Measurements from ENCODE around the gene ZNF827. TPM values are rescaled to one million over a fixed set of nuclear protein-coding genes. Genes with fewer than 3 reads are reported as not detected.

Gene ZNF827
- total and polyA plus RNA-seq, 2 experiments from 2014 or later = 20.3 to 33.1 TPM

DNA sequence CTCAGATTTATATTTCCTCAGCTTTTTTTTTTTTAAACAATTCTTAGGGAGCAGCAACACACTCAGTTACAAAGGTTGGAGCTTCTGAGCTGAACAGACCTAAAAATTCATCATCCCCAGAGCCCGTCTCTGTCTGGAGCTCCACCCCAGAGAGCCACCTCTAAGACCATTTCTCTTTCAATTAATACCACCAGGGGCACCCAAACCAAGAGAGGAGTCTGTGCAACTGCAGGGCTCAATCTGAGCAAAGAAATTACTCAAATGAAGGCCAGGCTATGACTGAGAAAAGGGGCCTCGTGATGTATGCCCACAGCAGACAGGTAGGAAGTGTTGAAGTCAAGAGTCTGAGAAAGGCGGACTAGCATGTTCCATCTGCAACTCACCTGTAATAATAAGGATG is 163.2 kb downstream of the ZNF827 start (continued):
- peak in 1 of 2 experiments; percentile 23; a peak in 2 of 4 replicates for TF ChIP-seq CTCF (conservative IDR thresholded peaks at IDR 0.05; ENCODE audit: low read depth in 2 of 2)

- no peak overlapping the region for H3K4me3 Mint-ChIP-seq
- Histone ChIP-seq H3K4me1 (ENCODE audit: insufficient read depth) (no peaks in the 10 kb centered on the region; the same call in none of the 2 replicates), H2AFZ (no peak overlapping the region), H4K20me1 (replicated peaks; ENCODE audit: insufficient read depth) (no peaks in the 10 kb centered on the region), H3K9me2 (ENCODE audit: insufficient read depth) (no peaks in the 10 kb centered on the region), H3K4me2 (no peak overlapping the region), H3K36me3 (ENCODE audit: insufficient read depth) (peaks cover 15% of the 10 kb centered on the region), H3K27me3 (ENCODE audit: insufficient read depth) (no peaks in the 10 kb centered on the region), H3F3A (replicated peaks; ENCODE audit: low read depth) (no peaks in the 10 kb centered on the region), H3K4me3 (no peak overlapping the region), H3K27ac (ENCODE audit: low read depth) (no peak overlapping the region), H3K79me2 (replicated peaks; ENCODE audit: insufficient read depth) (no peaks in the 10 kb centered on the region)
- H3K27ac Mint-ChIP-seq = 0 out of 2 replicates have a peak overlapping the region, but pooled peaks have one; percentile 6
- peaks cover 1% of the 10 kb centered on the region for H3K27me3 Mint-ChIP-seq (ENCODE audit: insufficient read depth, low read depth, poor library complexity)
- H3K9me3 Mint-ChIP-seq = no peaks in the 10 kb centered on the region
- DNase-seq (ENCODE audit: low spot score) = no peak
- ATAC-seq = no peak
- peaks cover 47% of the 10 kb centered on the region for H3K36me3 Mint-ChIP-seq (ENCODE audit: low read depth)
- H3K4me1 Mint-ChIP-seq = peaks cover 13% of the 10 kb centered on the region; the same call in 2 of the 3 replicates
- TF ChIP-seq NANOG (IDR thresholded peaks at IDR 0.05; ENCODE audit: borderline replicate concordance) = no peak
- TF ChIP-seq REST (IDR thresholded peaks at IDR 0.05; ENCODE audit: unreplicated experiment) = no peak
- TF ChIP-seq CREB1 (CRISPR knock-in tag; IDR thresholded peaks at IDR 0.05; ENCODE audit: low read depth) = no peak
- TF ChIP-seq JUNB (IDR thresholded peaks at IDR 0.05; ENCODE audit: unreplicated experiment) = no peak
- TF ChIP-seq EZH2phosphoT487 (IDR thresholded peaks at IDR 0.05; ENCODE audit: unreplicated experiment) = no peak
- no peak for TF ChIP-seq POLR2AphosphoS5 (IDR thresholded peaks at IDR 0.05; ENCODE audit: low read depth)
- no peak for TF ChIP-seq STAT1 (IDR thresholded peaks at IDR 0.05; ENCODE audit: unreplicated experiment)
- TF ChIP-seq EZH2 (IDR thresholded peaks at IDR 0.05; ENCODE audit: low read depth, unreplicated experiment) = no peak
- TF ChIP-seq ETS1 (IDR thresholded peaks at IDR 0.05) = no peak
- TF ChIP-seq ZNF462 (CRISPR knock-in tag; IDR thresholded peaks at IDR 0.05) = no peak
- no peak for TF ChIP-seq ZNF331 (CRISPR knock-in tag; IDR thresholded peaks at IDR 0.05; ENCODE audit: low read depth)
- TF ChIP-seq ZNF114 (CRISPR knock-in tag; IDR thresholded peaks at IDR 0.05) = no peak
Observed at GRCh38 chr4:145774473-145774872, 164.2 kb downstream of the ZNF827 start.

Data from GM23338 (cell line).